GM21360 (cell line): ENCODE measurements around the gene RRBP1.
"Not testable (repeated sequence)": the region's sequence is repeated elsewhere in the genome, so short reads cannot be mapped to it uniquely, and the experiment has no call there.

Experiments
- ATAC-seq: cut with Tn5 transposase; IDR thresholded peaks from one replicate; pipeline ENCODE4 v1.9.1; 2021; ENCODE audit warnings: mild to moderate bottlenecking, moderate library complexity; ENCODE audit not compliant: unreplicated experiment

The RRBP1 gene

DNA sequence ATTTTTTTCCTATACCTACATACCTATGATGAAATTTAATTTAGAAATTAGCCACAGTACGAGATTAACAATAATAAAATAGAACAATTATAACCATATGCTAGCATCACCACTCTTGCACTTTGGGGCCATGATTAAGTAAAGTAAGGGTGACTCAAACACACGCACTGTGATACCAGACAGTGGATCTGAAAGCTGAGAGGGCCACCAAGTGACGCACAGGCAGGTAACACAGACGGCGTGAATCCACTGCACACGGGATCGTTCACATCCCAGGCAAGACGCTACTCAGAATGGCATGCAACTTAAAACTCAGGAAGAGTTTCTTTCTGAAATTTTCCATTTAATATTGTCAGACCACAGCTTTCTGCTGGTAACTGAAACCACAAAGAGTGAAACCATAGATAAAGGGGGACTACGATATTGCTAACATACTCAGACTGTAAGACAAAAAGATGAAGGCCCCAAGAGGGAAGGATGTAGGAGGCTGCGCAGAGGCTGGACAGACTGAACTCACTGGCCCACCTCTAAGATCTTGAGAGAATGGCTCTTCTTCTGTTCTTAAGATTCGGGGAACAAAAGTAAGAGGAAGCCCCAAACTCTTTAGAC is 17.9 kb downstream of the RRBP1 start:
- ATAC-seq: no peak

DNA sequence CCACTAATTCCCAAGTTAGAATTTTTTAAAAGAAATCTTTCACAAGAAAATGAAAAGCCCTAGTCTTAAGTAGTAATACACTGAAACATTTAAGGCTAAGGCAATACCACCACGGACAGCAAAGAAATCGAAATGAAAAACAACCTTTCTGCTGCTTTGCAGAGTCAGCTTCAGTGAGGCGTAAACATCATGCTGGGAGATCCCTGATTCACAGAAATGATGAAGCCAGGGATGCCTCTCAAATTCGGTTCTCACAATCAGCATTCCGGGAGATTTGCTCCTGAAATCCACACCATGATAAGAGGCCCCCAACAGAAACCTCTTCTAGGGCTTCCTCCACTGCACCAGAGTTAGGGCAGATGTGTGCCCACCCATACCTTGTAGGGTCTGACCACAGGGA is 18.6 kb downstream of the RRBP1 start:
- no peak for ATAC-seq

DNA sequence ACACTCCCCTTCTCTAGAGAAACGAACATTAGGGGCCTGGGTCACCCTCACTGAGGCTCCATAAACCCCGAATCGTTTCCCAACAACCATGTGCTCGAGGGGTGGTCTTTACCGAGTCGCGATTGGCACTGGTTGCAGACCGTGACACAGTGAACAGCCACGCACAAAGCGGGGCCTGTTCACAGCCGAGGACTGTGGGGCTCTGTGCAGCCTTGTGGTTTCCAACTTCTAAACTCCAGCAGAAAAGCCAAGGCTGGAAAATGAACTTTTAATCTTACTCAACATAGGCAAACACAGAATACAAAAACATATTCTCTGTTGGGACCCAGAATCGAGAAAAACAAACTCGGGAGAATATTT is 19.0 kb downstream of the RRBP1 start:
- no peak for ATAC-seq

GRCh38 chr20:17662333-17663039 is 19.6 kb downstream of the RRBP1 start:
- ATAC-seq: no peak

DNA sequence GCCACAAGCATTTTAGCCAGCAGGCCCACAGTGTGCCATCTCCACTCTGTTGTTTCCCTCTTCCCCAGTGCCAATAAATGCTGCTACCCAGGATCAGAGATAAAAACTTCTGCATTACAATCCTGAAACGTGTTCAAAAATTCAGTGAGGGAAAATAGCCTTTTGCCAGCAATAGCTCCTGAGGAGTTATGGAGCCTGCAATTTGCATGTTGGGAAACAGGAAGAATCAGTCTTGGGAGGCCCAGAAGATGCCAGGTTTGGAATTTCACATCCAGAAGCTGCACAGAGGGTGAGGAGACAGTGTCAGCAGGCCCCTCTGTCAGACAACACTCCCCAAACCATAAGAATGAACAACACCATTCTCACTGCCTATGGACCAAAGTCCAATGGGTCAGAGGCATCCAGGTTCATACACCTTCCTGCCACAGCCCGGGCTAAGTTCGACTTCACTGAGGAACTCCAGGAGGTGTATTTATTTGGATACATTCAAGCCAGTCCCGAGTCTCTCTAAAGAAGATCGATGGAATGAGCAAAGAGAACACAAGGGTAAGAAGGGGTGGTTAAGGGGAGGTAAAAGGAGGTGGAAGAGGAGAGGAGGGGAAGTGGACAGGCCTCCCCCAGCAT is 20.8 kb downstream of the RRBP1 start:
- ATAC-seq: no peak

DNA sequence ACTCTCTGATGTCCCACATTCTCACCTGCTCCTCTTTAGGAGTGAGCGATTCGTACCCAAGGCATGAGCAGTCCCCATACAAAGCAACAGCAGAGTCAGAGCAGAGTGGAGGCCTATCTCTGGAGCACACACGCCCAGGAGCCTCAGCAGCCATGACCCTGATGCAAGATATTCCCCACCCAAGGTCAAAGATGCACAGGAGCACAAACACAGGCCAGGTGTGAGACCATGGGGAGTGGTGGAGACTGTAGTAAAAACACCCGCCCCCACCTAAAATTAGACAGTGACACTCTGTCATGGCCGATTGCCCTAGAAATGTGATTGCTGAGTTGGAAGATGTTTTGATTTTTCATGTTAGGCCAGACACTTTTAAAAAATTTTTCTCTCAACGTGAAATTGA is 21.4 kb downstream of the RRBP1 start:
- ATAC-seq: no peak

GRCh38 chr20:17659801-17660200 is 22.2 kb downstream of the RRBP1 start:
- ATAC-seq: no peak

DNA sequence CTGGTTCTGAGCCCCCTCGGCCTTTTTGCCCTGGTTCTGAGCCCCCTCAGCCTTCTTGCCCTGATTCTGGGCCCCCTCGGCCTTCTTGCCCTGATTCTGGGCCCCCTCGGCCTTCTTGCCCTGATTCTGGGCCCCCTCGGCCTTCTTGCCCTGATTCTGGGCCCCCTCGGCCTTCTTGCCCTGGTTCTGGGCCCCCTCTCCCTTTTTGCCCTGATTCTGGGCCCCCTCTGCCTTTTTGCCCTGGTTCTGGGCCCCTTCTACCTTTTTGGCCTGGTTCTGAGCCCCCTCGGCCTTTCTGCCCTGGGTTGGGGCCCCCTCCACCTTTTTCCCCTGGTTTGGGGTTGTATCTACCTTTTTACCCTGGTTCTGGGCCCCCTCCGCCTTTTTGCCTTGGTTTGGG is 22.7 kb downstream of the RRBP1 start:
- ATAC-seq: not testable (repeated sequence)

DNA sequence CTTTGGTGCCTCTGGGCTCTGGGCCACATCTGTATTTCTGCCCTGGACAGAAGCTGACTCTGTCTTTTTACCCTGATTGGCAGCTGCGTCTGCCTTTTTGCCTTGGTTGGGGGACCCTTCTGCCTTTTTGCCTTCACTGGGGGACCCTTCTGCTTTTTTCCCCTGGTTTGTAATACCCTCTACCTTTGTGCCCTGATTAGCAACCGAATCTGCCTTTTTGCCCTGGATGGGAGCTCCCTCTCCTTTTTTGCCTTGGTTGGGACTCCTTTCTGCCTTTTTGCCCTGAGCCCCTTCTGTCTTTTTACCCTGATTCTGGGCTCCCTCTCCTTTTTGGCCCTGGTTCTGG is 23.4 kb downstream of the RRBP1 start:
- ATAC-seq: no peak

GRCh38 chr20:17657898-17658647 is 24.0 kb downstream of the RRBP1 start:
- no peak for ATAC-seq

- ATAC-seq: no peak
Observed at GRCh38 chr20:17657079-17657825, 24.8 kb downstream of the RRBP1 start.

- ATAC-seq: no peak
Observed at GRCh38 chr20:17655865-17656479, 26.1 kb downstream of the RRBP1 start.

GRCh38 chr20:17655286-17655651 is 26.8 kb downstream of the RRBP1 start:
- no peak for ATAC-seq

DNA sequence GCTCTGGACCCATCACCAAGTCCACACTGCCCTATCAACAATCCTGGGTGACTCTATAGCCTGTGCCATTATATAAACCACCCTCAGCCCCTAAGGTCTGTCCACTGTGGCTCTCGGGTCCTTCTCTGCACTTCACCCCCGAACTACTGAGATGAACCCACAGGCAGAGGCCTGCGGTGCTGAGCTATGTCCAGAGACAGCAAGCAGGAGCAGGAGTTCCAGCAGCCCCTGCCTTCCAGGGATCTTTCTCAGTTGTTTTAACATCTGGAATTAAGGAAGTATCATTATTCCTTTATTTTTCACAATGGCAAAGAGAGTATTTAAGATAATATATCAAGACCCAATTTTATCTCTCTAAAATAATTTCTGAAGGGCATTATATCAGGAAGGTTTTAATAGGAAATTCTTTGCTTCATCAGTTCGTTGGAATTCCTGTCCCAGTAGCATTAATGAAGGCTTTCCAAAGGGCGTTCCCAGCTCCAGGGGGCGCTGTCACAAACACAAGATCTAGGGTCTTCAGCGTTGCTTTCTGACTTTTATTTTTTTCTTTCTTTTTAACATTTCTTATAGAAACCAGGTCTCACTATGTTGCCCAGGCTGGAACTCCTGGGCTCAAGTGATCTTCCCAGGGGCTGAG is 27.3 kb downstream of the RRBP1 start:
- no peak for ATAC-seq

DNA sequence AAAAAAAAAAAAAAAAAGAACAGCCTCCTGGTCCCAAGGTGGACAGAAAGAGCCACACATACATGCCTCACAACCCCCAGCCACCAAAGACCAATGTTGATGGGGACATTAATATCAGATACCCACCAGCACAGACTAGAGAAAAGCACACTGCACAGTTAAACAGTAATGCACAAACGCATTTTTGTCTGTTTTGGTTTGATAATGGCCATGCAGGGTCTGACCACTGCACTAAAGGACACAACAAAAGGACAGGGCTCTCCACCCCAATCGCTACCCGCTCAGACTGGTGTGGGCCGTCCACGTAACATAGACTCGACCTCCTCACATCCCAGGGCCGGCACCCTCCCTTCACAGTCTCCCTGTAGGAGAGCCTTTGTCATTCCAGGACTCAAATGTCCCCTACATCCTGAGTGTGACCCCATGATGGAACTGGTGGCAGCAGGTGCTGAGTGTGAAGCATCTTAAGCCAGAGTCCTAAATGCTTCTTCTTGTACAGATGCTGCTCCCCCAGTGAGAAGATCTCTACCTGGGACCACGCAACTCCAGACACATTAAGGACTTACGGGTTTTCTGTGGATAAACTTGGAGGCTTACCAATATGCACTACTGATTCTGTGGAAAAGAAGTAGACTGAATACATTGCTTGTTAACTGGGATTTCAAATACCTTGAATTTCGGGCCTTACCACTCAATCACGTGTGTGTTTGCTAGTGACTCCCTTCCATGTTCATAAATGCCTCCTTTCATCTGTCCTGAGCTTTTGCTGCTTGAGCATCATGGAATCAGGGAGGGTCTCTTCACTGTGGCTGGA is 28.0 kb downstream of the RRBP1 start:
- ATAC-seq: no peak

DNA sequence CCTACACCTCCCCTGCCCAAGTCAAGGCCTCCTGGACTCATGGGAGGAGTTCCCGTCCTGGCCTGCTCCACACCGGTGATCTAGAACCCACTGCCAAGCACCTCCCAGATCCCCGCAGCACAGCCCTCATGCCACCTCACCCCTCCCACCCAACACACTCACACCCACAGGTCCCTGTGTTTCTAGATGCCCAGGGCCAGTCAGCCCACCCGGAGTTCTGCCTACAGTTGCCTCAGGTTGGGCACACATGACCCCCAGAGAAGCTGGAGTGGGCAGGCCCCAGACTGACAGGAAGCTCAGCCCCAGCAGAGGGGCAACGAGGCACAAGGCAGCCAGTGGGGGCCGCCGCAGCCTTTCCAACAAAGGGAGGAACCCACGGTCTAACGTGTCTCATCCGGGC is 29.6 kb downstream of the RRBP1 start:
- ATAC-seq: no peak

DNA sequence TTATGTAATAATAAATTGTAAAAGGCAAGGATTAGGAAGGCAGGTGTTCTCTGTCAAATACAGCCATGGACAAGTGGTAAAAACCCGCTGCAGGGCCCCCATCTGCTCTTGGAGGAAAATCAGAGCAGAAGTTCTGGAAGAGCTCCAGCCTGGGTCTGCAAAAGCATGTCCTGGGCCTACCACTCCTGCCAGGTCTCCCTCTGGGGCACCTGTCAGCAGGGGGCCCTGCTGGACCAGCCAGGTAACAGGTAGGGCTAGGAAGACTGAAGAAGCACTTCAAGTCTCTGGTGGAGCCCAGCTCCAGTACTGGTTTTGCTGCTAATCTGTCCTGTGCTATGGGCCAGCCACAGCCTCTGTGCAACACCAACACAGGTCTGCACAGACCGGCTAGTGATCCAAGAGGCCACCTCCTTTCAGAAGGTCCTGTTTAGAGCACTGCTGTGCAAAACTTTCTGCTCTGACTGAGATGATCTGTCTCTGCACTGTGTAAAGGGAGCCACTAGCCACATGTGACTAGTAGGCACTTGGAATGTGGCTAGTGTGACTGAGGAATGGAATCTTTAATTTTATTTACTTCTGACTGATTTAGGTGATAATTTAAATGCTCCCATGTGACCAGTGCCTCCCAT is 30.2 kb downstream of the RRBP1 start:
- no peak for ATAC-seq

DNA sequence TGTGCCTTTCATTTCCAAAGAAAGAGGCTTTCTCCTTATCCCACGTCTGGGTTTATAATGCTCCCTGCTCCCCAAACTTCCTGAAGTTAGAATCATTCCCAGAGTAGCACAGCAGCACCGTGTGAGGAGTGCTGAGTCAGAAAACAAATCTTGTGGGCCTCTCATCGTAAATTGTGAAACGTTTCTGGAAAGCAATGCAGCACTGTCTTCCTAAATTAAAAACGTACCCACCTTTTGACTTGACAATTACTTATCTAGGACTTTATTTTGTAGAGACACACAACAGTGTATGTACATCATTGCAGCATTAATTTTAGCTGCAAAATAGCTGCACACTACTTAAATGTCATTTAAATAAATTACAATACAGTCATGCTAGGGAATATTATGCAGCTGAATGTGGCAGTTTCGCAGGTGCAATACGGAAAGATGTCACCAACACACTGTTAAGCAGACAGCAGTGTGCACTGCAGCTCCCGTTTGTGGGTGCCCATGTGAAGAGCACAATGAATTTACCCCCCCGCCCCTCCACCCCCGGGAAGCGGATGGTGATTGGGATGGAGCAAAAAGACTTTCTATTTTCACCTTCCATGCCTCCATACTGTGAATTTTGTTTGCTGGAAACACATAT is 30.8 kb downstream of the RRBP1 start:
- no peak for ATAC-seq
